BJ (cell line): ENCODE data around the gene GPD1. TPM values are rescaled to one million over a fixed set of nuclear protein-coding genes. Genes with fewer than 3 reads are reported as not detected.

Source experiments
- CTCF ChIA-PET: fragments of 350-600 bp; formaldehyde crosslinking; extraction: SDS; loops from one replicate; lab custom pipeline; 2021; ENCODE audit warnings: antibody characterized with exemption, inconsistent platforms; lab: Yijun Ruan, JAX
- POLR2A ChIA-PET: fragments of 300-600 bp; sonication (Branson Sonifier 250); formaldehyde crosslinking; extraction: SDS; loops from one replicate; lab custom pipeline; 2021; ENCODE audit warnings: antibody characterized with exemption; lab: Charles Lee
- DNase-seq: peaks from one replicate; pipeline ENCODE4 v3.0.0-alpha.2; 2011; ENCODE audit warnings: low read depth
- H3K27me3 ChIP-seq: 2 replicates; pipeline ENCODE4 v1.6.0; 2011; ENCODE audit warnings: low read length; ENCODE audit not compliant: control insufficient read depth, insufficient read depth
- H3K36me3 ChIP-seq: 2 replicates; pipeline ENCODE4 v1.5.1; 2011; ENCODE audit warnings: low read length; ENCODE audit not compliant: control insufficient read depth, insufficient read depth
- H3K4me3 ChIP-seq: 2 replicates; pipeline ENCODE4 v1.5.1; 2011; ENCODE audit warnings: low read depth, mild to moderate bottlenecking, control low read depth, low read length
- CTCF ChIP-seq: IDR thresholded peaks from 2 replicates; pipeline ENCODE4 v1.5.1; 2011; ENCODE audit warnings: low read depth, mild to moderate bottlenecking, control low read depth, inconsistent platforms, low read length, moderate library complexity; ENCODE audit not compliant: insufficient read depth
- polyA plus RNA-seq: library from polyadenylated mRNA; depleted of rRNA; stranded (reverse); fragments of >200 nt; gene quantifications from 2 replicates; pipeline ENCODE4 v1.2.3, GENCODE V29; 2011; rRNA removed

Gene GPD1
- polyA plus RNA-seq, 1 experiment = 0.47 TPM

GRCh38 chr12:50160643-50161042, 56.8 kb downstream of the GPD1 start:
- POLR2A ChIA-PET = no interaction called here
- no peak for DNase-seq
- CTCF ChIA-PET = interaction anchor here (1.1 kb wide), 1 partner anchor 49 kb away, joined by 3 read pairs; no protein-coding TSS in a partner anchor
- Histone ChIP-seq H3K36me3 (no peaks in the 10 kb centered on the region), H3K27me3 (no peaks in the 10 kb centered on the region), H3K4me3 (no peak overlapping the region)
- TF ChIP-seq CTCF = no peak

Other genes starting within 250 kb of the GPD1 start
- gene FAIM2, start 200.1 kb upstream of the GPD1 start, polyA plus RNA-seq = 1.4 and 3.6 TPM in 2 replicates
- not detected in 2 replicates for gene AQP2, start 153.3 kb upstream of the GPD1 start, polyA plus RNA-seq
- gene AQP5, start 142.1 kb upstream of the GPD1 start, polyA plus RNA-seq = not detected in 2 replicates
- not detected in 2 replicates for gene AQP6, start 131.1 kb upstream of the GPD1 start, polyA plus RNA-seq
- gene RACGAP1, start 78.5 kb upstream of the GPD1 start, polyA plus RNA-seq = 42.8 and 55.3 TPM in 2 replicates
- 4.9 and 7.0 TPM in 2 replicates for gene ASIC1, start 46.4 kb upstream of the GPD1 start, polyA plus RNA-seq
- 48.9 and 56.0 TPM in 2 replicates for gene SMARCD1, start 18.7 kb upstream of the GPD1 start, polyA plus RNA-seq
- 85.7 and 104 TPM in 2 replicates for gene COX14, start 8.2 kb downstream of the GPD1 start, polyA plus RNA-seq
- 68.0 and 100 TPM in 2 replicates for gene CERS5, start 63.4 kb downstream of the GPD1 start, polyA plus RNA-seq
- gene LIMA1, start 179.5 kb downstream of the GPD1 start, polyA plus RNA-seq = 368 and 384 TPM in 2 replicates